ENCODE results near the gene C19orf85.

DNA sequence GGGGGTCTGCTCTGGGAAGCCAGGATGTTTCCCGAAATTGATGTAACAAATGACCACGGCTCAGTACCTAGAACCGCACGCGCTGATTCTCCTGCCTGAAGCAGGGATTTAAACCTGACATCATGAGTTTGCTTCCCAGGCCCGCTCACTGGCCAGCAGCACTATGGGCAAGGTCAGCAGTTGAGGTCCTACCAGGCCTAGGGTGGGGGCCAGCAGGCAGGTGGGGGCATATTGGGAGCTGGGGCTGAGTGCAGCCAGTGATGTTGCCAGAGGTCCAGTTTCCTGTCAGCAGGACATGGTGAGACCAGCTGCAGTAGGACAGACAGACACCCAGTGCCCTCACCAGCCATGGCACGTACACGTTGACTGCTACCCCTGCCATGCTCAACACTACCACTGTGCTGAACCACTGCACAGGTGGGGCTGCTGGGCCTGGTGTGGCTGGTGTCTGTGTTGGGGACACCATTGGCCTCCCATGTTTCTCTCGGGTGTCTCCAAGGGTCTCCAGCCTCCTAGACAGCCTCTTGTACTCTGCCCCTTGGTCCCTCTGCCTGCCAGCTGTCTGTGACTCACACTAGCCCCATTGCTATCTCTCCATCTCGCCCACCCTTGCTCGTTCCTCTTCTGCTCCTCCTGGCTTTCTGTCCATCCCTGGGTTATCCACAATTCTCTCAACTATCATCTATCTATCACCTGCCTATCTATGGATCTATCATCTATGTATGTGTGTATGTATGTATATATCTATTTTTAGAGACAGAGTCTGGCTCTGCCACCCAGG is 1.1 kb upstream of the C19orf85 start:
- TF ChIP-seq POLR2AphosphoS5 (IDR thresholded peaks at IDR 0.05; ENCODE audit: borderline replicate concordance, low read depth, low read length) (no peak), EZH2 (IDR thresholded peaks at IDR 0.05) (no peak), FOXP2 (optimal IDR thresholded peaks at IDR 0.05; ENCODE audit: control extremely low read depth, extremely low read length, insufficient read depth) (no peak)
